ENCODE data around the gene ADD1.

The ADD1 gene

GRCh38 chr4:2806390-2807355 lies 37.0 kb upstream of the ADD1 start:
- H3K4me3 ChIP-seq (replicated peaks; ENCODE audit: low read depth, low read length) = no peak overlapping the region
- no peak for TF ChIP-seq CTCF (IDR thresholded peaks at IDR 0.05; ENCODE audit: low read depth, low read length, missing control alignments)
- DNase-seq (ENCODE audit: extremely low read depth, low read depth) = no peak

DNA sequence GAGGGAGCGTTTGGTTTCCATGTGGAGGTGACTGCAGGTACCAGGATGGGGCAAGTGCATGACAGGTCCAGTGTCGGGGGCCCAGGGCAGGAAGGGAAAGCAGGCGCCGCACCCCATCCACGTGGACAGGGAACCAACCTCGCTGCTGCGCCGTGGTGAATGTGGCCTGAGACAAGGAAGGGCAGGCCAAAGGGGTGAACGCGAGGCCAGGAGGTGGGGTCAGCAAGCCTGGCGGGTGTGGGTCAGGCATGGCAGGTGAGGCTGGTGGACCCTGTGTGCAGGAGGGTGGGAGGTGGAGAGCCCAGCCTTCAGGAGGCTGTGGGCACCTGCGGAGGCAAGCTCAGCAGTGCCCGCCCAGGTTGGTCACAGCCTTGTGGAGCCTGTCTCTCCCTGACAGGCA lies 36.1 kb upstream of the ADD1 start:
- no peak for TF ChIP-seq CTCF (IDR thresholded peaks at IDR 0.05; ENCODE audit: low read depth, low read length, missing control alignments)
- H3K4me3 ChIP-seq (replicated peaks; ENCODE audit: low read depth, low read length) = no peak overlapping the region
- DNase-seq (ENCODE audit: extremely low read depth, low read depth) = no peak

GRCh38 chr4:2808001-2808400 lies 35.6 kb upstream of the ADD1 start:
- no peak overlapping the region for H3K4me3 ChIP-seq (replicated peaks; ENCODE audit: low read depth, low read length)
- no peak for TF ChIP-seq CTCF (IDR thresholded peaks at IDR 0.05; ENCODE audit: low read depth, low read length, missing control alignments)
- no peak for DNase-seq (ENCODE audit: extremely low read depth, low read depth)

- no peak for TF ChIP-seq CTCF (IDR thresholded peaks at IDR 0.05; ENCODE audit: low read depth, low read length, missing control alignments)
- no peak overlapping the region for H3K4me3 ChIP-seq (replicated peaks; ENCODE audit: low read depth, low read length)
- no peak for DNase-seq (ENCODE audit: extremely low read depth, low read depth)
Observed at GRCh38 chr4:2809610-2810180, 33.9 kb upstream of the ADD1 start.

- TF ChIP-seq CTCF (IDR thresholded peaks at IDR 0.05; ENCODE audit: low read depth, low read length, missing control alignments) = no peak
- DNase-seq (ENCODE audit: extremely low read depth, low read depth) = no peak
- H3K4me3 ChIP-seq (replicated peaks; ENCODE audit: low read depth, low read length) = no peak overlapping the region
Observed at GRCh38 chr4:2810388-2810787, 33.3 kb upstream of the ADD1 start.

GRCh38 chr4:2811830-2812611 lies 31.6 kb upstream of the ADD1 start:
- H3K4me3 ChIP-seq (replicated peaks; ENCODE audit: low read depth, low read length) = peak overlapping the region; percentile 61
- DNase-seq (ENCODE audit: extremely low read depth, low read depth) = no peak
- TF ChIP-seq CTCF (IDR thresholded peaks at IDR 0.05; ENCODE audit: low read depth, low read length, missing control alignments) = no peak

Measured in HFF-Myc (cell line).